GM10266 (cell line): Measurements from ENCODE around the gene FOXO3.
A peak's percentile ranks its signal among the peaks of the same experiment; 100 is the strongest.
"Not testable (repeated sequence)": the region's sequence is repeated elsewhere in the genome, so short reads cannot be mapped to it uniquely, and the experiment has no call there.

Source experiments
- DNase-seq: peaks from one replicate; pipeline ENCODE4 v3.0.0; 2012; ENCODE audit errors: extremely low spot score
- CTCF ChIP-seq: IDR thresholded peaks from 2 replicates; pipeline ENCODE4 v1.5.1; 2012; ENCODE audit warnings: mild to moderate bottlenecking, low read depth; ENCODE audit not compliant: control insufficient read depth, insufficient read depth; ENCODE audit errors: missing control alignments

Gene FOXO3

GRCh38 chr6:108556866-108557493, 3.7 kb upstream of the FOXO3 start:
- no peak for DNase-seq

GRCh38 chr6:108557494-108558371, 3.0 kb upstream of the FOXO3 start:
- peak; percentile 65 for DNase-seq
- TF ChIP-seq CTCF = no peak

More at GRCh38 chr6:108556866-108557493, 3.7 kb upstream of the FOXO3 start:
- no peak for TF ChIP-seq CTCF

GRCh38 chr6:108558372-108559096, 2.2 kb upstream of the FOXO3 start:
- no peak for TF ChIP-seq CTCF

GRCh38 chr6:108559097-108559883, 1.4 kb upstream of the FOXO3 start:
- no peak for TF ChIP-seq CTCF

More at GRCh38 chr6:108558372-108559096, 2.2 kb upstream of the FOXO3 start:
- DNase-seq = peak; percentile 95

GRCh38 chr6:108559884-108560462, 744 bp upstream of the FOXO3 start:
- no peak for TF ChIP-seq CTCF
- DNase-seq = peak; percentile 36

More at GRCh38 chr6:108559097-108559883, 1.4 kb upstream of the FOXO3 start:
- DNase-seq = peak; percentile 85

- DNase-seq = not testable (repeated sequence)
Measured at GRCh38 chr6:108561309-108561647, 561 bp downstream of the FOXO3 start.
